ENCODE measurements around the gene TNPO1.
"Not testable (repeated sequence)": the region's sequence is repeated elsewhere in the genome, so short reads cannot be mapped to it uniquely, and the experiment has no call there.

Gene TNPO1

GRCh38 chr5:72816284-72817075 lies at the start of gene TNPO1:
Gene TNPO1 (plus strand): TSS chr5:72816661. CDS start chr5:72816738, 77 bp downstream.
- DNase-seq: peak; percentile 63 to 98 (median 88)

DNA sequence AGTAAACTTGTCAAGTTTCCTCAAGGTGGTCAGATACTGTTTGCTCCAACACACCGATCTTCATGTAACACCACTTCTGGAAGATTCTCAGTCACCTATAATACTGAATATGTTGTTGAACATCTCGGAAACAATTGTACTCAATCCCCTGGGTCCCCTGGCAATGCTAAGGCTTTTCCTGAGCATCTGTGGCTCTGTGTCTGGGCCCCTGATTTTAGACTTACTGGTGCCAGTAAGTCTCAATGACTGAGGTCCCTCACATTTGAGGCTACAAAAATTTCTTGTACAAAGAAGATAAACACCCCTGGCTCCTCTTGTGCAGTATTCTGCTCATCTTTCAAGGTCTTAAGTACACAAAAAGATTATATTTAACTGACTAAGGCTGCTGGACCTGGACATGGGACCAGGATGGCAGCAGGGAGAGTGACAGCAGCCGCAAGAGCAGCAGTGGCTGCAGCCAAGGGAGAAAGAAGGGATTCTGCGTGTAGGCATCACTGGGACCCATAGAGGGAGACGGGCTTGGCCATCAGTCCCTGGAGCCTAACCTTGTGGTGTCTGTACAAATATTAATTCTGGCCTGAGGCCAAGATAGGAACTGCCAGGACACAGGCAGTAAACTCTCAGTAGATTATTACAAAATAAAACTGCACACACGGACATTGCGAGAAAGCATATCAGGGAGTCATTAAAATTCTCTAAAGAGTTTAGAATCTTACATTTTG lies 49.0 kb upstream of the TNPO1 start:
- DNase-seq: no peak

DNA sequence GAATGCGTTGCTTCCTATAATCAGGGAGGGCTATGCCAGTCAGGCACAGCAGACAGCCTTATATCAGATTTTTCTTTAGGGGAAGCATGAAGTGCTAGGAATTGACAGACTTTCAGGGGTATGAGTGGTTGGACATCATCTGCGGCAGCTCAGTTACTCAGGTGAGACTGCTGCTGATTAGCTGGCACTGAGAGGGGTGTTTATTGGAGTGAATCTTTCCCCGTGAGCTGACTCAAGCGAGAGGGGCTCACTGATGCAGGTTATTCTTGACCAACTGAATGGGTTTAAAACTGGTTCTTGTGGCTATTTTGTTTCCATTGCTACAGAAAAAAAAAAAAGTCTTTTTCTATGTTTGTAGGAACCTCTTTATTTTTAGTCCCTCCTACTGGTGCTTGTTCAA lies 46.2 kb upstream of the TNPO1 start:
- DNase-seq: no peak

DNA sequence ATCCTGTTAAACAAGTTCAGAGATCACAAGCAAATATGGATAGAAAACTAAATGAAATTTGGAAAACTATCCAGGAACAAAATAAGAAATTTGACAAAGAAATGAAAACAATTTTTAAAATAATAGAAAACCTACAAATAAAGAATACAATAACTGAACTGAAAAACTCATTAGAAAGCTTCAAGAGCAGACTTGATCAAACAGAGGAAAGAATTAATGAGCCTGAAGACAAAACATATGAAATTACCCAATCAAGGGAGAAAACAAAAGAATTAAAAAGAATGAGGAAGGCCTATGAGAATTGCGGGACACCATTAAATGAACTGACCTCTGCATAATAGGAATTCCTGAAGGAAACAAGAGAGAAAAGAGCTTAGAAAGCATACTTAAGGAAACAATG lies 39.8 kb upstream of the TNPO1 start:
- no peak for DNase-seq

GRCh38 chr5:72779520-72779919 lies 36.9 kb upstream of the TNPO1 start:
- no peak for DNase-seq

- DNase-seq: no peak
Observed at GRCh38 chr5:72783354-72783753, 33.1 kb upstream of the TNPO1 start.

DNA sequence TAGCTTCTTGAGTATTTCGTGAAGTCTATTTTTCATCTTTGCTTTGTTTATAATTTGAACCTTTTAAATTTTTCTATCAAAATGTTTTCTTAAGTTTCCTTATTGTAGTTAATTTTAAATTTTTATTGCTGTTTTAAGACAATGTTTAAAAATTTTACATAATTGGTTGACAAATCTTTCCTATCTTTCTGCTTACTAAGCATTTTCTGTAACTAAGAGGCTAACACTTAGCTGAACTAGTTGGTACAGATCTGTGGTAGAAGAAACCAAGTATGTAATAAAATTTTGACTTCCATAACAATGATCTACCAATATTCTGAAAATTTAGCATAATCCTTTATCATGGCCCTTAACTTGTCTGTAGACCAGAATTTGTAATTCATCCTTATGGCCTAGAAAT lies 32.3 kb upstream of the TNPO1 start:
- no peak for DNase-seq

DNA sequence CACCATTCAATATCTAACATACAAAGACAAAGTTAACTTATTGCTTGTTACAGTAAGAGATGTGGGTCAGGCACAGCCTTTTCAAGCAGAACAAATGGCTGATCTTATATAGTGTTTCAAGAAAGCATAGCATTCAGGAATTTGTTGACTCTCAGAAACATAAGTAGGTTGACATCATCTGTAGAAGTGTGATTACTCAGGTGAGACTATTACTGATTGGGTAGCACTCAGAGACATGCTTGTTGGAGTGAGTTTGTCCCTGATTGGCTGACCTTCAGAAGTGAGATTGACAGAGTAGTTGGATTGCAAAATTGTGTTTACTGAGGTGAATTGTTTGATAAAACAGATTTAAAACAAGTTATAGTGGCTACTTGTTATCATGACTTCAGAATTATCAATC lies 30.7 kb upstream of the TNPO1 start:
- no peak for DNase-seq

GRCh38 chr5:72786676-72787075 lies 29.8 kb upstream of the TNPO1 start:
- no peak for DNase-seq

DNA sequence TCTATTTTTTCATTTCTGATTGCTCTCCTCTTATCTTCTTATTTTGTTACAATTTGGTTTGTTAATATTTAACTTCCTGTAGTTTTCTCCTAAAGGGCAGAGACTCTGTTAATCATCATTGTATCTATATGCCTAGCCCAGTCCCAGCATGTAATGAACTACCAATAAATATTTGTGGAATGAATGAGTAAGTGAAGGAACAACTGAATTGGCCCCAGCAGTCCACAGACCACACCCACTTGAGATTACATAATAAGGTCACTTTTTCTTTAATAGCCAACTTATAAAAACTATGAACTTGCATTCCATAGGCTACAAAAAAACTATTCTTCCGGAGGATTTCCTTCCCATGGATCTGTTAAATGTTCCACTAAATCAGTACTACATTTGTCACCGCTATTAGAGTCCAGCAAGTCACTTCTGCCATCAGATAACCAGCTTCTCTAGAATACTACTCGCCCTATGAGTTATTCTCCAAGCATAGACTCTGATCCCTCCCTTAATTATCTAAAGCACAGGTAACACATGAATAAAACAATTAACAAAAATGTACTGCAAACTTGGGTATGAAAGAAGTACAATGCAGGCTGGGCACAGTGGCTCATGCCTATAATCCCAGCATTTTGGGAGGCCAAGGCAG lies 27.5 kb upstream of the TNPO1 start:
- no peak for DNase-seq

DNA sequence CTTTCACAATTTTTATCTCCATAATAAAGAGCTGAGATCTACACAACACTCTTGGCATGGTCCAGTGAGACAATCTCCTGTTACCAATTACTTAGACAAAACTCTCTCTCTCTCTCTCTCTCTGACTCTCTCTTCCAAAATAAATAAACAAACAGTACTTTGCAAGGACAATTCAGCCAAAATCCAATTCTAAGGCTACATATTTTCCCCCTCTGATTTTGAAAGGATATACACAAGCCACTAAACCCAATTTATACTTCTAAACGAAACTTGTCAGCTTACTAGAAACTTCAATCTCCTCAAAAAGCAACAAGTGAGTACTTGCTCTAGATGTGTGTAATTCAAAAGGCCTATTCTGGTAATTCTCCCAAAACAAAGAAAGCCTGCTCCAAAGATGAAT lies 26.3 kb upstream of the TNPO1 start:
- DNase-seq: no peak

DNA sequence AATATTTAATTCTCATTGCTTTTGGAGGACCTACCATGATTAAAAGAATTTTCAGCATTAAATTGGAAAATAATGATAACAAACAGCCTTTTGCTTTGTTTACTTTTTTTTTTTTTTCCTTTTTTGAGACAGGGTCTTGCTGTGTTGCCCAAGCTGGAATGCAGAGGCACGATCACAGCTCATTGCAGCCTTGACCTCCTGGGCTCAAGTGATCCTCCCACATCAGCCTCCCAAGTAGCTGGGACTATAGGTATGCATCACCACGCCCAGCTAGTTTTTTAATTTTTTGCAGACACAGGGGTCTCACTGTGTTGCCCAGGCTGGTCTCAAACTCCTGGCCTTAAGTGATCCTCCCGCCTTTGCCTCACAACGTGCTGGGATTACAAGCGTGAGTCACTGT lies 23.8 kb upstream of the TNPO1 start:
- DNase-seq: not testable (repeated sequence)

DNA sequence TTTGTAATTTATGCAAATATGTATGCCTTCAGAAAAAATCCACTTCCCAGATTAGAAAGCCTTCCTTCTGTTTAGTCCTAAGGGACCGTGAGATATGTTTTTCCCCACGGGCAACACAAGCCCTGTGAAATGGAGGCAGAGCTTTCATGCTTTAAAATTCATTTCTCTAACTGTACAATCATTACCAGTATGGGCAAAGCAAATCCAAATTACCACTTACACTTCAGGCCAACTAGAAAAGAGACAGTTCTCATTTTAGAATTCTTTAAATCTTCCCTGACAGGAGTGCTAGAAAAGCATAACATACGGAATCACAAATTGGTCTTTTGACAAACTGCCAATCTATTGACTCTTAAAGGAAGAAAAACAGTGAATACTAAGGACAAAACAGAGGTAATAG lies 20.5 kb upstream of the TNPO1 start:
- no peak for DNase-seq

DNA sequence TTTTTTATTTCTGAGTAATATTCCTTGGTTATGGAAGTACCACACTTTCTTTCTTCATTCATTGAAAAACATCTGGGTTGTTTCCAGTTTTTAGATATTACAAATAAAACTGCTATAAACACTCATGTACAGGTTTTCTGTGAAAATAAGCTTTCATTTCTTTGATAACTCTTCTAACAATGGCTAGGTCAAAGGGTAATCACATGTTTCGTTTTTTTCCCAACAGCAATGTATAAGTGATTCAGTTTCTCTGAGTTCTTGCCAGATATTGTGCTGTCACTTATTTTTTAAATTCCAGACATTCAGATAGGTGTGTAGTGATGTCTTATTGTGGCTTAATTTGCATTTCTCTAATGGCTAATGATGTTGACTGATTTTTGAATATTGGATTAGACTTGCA lies 16.7 kb upstream of the TNPO1 start:
- DNase-seq: no peak

DNA sequence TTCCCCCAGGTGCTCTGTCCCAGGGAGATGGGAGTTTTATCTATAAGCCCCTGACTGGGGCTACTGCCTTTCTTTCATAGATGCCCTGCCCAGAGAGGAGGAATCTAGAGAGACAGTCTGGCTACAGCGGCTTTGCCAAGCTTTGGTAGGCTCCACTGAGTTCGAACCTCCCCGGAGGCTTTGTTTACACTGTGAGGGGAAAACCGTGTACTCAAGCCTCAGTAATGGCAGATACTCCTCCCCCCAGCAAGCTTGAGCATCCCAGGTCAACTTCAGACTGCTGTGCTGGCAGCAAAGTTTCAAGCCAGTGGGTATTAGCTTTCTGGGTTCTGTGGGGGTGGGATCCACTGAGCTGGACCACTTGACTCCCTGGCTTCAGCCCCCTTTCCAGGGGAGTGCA lies 7.8 kb upstream of the TNPO1 start:
- DNase-seq: not testable (repeated sequence)

GRCh38 chr5:72811849-72812248 lies 4.6 kb upstream of the TNPO1 start:
- DNase-seq: no peak

GRCh38 chr5:72812488-72812887 lies 4.0 kb upstream of the TNPO1 start:
- DNase-seq: no peak

DNA sequence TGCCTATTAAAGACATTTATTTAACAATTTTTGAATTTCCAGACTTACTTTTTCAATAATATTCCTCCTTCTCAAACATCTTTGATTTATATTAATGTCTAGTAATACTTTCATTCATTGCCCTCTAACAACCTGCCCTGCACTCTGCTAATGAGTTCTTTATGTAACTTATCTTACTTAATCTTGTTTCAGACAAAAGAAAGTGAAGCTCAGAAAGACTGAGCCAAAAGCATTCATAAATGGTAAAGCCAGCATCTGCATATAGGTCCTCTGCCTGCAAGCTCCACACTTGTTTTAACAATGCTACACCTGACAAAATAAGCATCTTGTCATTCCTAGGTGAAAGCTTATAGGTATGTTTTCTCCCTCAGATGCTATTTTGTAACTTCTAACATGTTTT lies 2.4 kb upstream of the TNPO1 start:
- DNase-seq: no peak

DNA sequence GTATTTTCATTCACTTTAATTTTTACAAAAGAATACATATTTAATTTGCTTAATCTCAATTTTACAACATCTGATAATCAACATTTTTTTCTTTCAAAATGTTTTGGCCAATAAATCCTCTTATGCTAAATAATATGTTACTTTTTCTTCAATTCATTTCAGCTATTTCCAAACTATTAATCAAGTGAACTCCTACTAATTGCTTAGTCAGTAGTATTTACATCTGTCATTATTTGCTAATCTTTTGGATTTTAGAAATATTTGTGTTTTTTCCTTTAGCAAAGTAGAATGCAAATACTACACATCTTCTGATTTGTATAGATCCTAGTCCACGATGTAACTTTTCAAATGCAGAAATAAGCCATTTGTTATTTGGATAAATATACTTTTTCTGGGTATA lies 1.6 kb upstream of the TNPO1 start:
- DNase-seq: no peak

DNA sequence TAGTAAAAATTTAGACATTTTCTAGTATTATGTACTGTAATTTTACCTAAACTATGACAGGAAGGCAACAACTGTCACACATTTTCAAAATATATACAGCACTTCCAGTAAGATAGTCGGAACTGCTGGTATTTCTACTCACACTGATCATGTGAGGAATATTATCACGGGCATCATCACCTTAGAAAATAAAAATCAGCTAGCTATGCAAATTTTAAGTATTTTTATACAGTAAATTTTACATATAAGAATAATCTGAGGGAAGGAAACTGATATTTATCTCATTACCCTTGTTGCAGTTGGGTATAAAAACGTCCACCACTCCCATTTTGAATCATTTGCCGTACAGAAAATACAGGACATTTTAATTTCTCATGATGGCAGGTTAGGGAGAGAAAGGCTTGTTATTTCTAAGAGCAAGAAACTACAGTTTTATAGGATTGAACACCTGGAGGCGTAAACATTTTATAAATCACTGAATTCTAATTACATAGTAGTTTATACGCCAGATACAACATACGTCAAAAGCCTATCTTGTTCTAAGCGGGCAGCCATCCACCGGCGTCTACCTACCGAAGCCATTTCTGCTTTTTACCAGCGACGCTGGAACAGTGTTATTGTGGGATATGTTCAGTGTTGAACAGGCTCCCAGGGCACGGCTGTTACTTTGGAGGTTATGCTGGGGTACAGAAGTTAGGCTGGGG lies 729 bp upstream of the TNPO1 start:
- DNase-seq: peak in 2 of 56 donors; percentile 56 to 68

DNA sequence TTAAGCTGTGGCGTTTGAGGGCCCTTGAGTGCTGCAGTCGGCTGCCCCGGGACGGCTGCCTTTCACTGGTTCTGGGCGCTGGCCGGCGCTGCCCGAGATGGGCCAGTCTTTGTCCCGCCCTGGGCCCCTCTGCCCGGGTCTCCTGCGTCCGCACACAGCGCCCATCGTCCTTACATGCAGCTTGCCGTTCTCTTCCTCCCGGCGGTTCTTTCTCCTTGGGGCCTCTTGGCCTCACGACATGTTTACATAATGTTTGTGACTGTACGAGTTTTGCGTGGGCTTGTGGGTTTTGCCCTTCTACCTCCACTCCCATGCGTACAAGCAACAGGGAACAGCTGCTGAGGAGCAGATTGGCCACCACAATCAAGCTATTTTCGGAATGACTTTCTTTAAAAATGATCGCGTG lies 618 bp downstream of the TNPO1 start:
- peak in 42 of 56 donors; percentile 16 to 82 (median 53) for DNase-seq
